Measurements from ENCODE around the gene ATP6V0C. TPM values are rescaled to one million over a fixed set of nuclear protein-coding genes. Genes with fewer than 3 reads are reported as not detected.

ATP6V0C gene
- total RNA-seq, 2 donors from 2014 or later: 103 to 146 TPM

- no peaks in the 10 kb centered on the region for H3K36me3 Mint-ChIP-seq
- peaks cover 13 to 17% of the 10 kb centered on the region in 2 donors for H3K4me1 Mint-ChIP-seq (ENCODE audit: low read depth in 2 of 2)
- ATAC-seq (no peak), DNase-seq (ENCODE audit: low spot score) (no peak)
- H3K9me3 Mint-ChIP-seq: no peaks in the 10 kb centered on the region
- H3K4me3 Mint-ChIP-seq: no peak overlapping the region
- H3K27me3 Mint-ChIP-seq: no peaks in the 10 kb centered on the region
- H3K27ac Mint-ChIP-seq: no peak overlapping the region
These were observed 23.3 kb upstream of the ATP6V0C start for GRCh38 chr16:2490190-2491105.

GRCh38 chr16:2492292-2492691 lies 21.5 kb upstream of the ATP6V0C start:
- Mint-ChIP-seq H3K9me3 (no peaks in the 10 kb centered on the region), H3K27ac (no peak overlapping the region), H3K4me3 (no peak overlapping the region), H3K4me1 (ENCODE audit: low read depth in 2 of 2) (peaks cover 5 to 9% of the 10 kb centered on the region in 2 donors), H3K27me3 (no peaks in the 10 kb centered on the region), H3K36me3 (no peaks in the 10 kb centered on the region)
- DNase-seq (ENCODE audit: low spot score): no peak
- ATAC-seq: no peak

GRCh38 chr16:2493605-2494004 lies 20.1 kb upstream of the ATP6V0C start:
- Mint-ChIP-seq H3K36me3 (no peaks in the 10 kb centered on the region), H3K4me1 (ENCODE audit: low read depth in 2 of 2) (peaks cover 0 to 2% of the 10 kb centered on the region in 2 donors), H3K9me3 (no peaks in the 10 kb centered on the region), H3K4me3 (no peak overlapping the region), H3K27ac (no peak overlapping the region), H3K27me3 (no peaks in the 10 kb centered on the region)
- no peak for ATAC-seq
- no peak for DNase-seq (ENCODE audit: low spot score)

GRCh38 chr16:2494616-2495015 lies 19.1 kb upstream of the ATP6V0C start:
- no peaks in the 10 kb centered on the region for H3K27me3 Mint-ChIP-seq
- ATAC-seq (no peak), DNase-seq (ENCODE audit: low spot score) (no peak)
- no peaks in the 10 kb centered on the region for H3K9me3 Mint-ChIP-seq
- H3K4me3 Mint-ChIP-seq: no peak overlapping the region
- no peak overlapping the region for H3K27ac Mint-ChIP-seq
- no peaks in the 10 kb centered on the region for H3K4me1 Mint-ChIP-seq (ENCODE audit: low read depth in 2 of 2)
- H3K36me3 Mint-ChIP-seq: no peaks in the 10 kb centered on the region

- DNase-seq (ENCODE audit: low spot score) (no peak), ATAC-seq (no peak)
- H3K36me3 Mint-ChIP-seq: no peaks in the 10 kb centered on the region
- H3K27me3 Mint-ChIP-seq: no peaks in the 10 kb centered on the region
- H3K9me3 Mint-ChIP-seq: no peaks in the 10 kb centered on the region
- H3K4me3 Mint-ChIP-seq: no peak overlapping the region
- H3K27ac Mint-ChIP-seq: no peak overlapping the region
- no peaks in the 10 kb centered on the region for H3K4me1 Mint-ChIP-seq (ENCODE audit: low read depth in 2 of 2)
These were observed 18.7 kb upstream of the ATP6V0C start for GRCh38 chr16:2495041-2495440.

GRCh38 chr16:2496223-2497115 lies 17.3 kb upstream of the ATP6V0C start:
- H3K4me3 Mint-ChIP-seq: no peak overlapping the region
- H3K36me3 Mint-ChIP-seq: no peaks in the 10 kb centered on the region
- no peaks in the 10 kb centered on the region for H3K9me3 Mint-ChIP-seq
- H3K4me1 Mint-ChIP-seq (ENCODE audit: low read depth in 2 of 2): no peaks in the 10 kb centered on the region
- H3K27me3 Mint-ChIP-seq: no peaks in the 10 kb centered on the region
- ATAC-seq: no peak
- DNase-seq (ENCODE audit: low spot score): no peak
- H3K27ac Mint-ChIP-seq: no peak overlapping the region

- no peak overlapping the region for H3K27ac Mint-ChIP-seq
- no peaks in the 10 kb centered on the region for H3K27me3 Mint-ChIP-seq
- H3K9me3 Mint-ChIP-seq: no peaks in the 10 kb centered on the region
- H3K4me3 Mint-ChIP-seq: no peak overlapping the region
- ATAC-seq (no peak), DNase-seq (ENCODE audit: low spot score) (no peak)
- no peaks in the 10 kb centered on the region for H3K4me1 Mint-ChIP-seq (ENCODE audit: low read depth in 2 of 2)
- H3K36me3 Mint-ChIP-seq: no peaks in the 10 kb centered on the region
These were observed 16.6 kb upstream of the ATP6V0C start for GRCh38 chr16:2497116-2497630.

- H3K9me3 Mint-ChIP-seq: no peaks in the 10 kb centered on the region
- ATAC-seq (no peak), DNase-seq (ENCODE audit: low spot score) (no peak)
- no peak overlapping the region for H3K4me3 Mint-ChIP-seq
- H3K36me3 Mint-ChIP-seq: no peaks in the 10 kb centered on the region
- no peaks in the 10 kb centered on the region for H3K4me1 Mint-ChIP-seq (ENCODE audit: low read depth in 2 of 2)
- no peaks in the 10 kb centered on the region for H3K27me3 Mint-ChIP-seq
- no peak overlapping the region for H3K27ac Mint-ChIP-seq
These were observed 15.9 kb upstream of the ATP6V0C start for GRCh38 chr16:2497695-2498484.

GRCh38 chr16:2498531-2499253 lies 15.1 kb upstream of the ATP6V0C start:
- Mint-ChIP-seq H3K9me3 (no peaks in the 10 kb centered on the region), H3K27me3 (no peaks in the 10 kb centered on the region), H3K4me1 (ENCODE audit: low read depth in 2 of 2) (no peaks in the 10 kb centered on the region), H3K4me3 (no peak overlapping the region), H3K27ac (no peak overlapping the region), H3K36me3 (no peaks in the 10 kb centered on the region)
- peak in 1 of 2 donors; percentile 20 for ATAC-seq
- DNase-seq (ENCODE audit: low spot score): no peak

- no peaks in the 10 kb centered on the region for H3K27me3 Mint-ChIP-seq
- no peaks in the 10 kb centered on the region for H3K36me3 Mint-ChIP-seq
- H3K9me3 Mint-ChIP-seq: no peaks in the 10 kb centered on the region
- no peak overlapping the region for H3K27ac Mint-ChIP-seq
- no peak for ATAC-seq
- no peak for DNase-seq (ENCODE audit: low spot score)
- H3K4me3 Mint-ChIP-seq: no peak overlapping the region
- no peaks in the 10 kb centered on the region for H3K4me1 Mint-ChIP-seq (ENCODE audit: low read depth in 2 of 2)
These were observed 14.3 kb upstream of the ATP6V0C start for GRCh38 chr16:2499454-2499853.

GRCh38 chr16:2499890-2500429 lies 13.8 kb upstream of the ATP6V0C start:
- DNase-seq (ENCODE audit: low spot score): no peak
- H3K4me3 Mint-ChIP-seq: no peak overlapping the region
- H3K36me3 Mint-ChIP-seq: no peaks in the 10 kb centered on the region
- no peak overlapping the region for H3K27ac Mint-ChIP-seq
- H3K27me3 Mint-ChIP-seq: no peaks in the 10 kb centered on the region
- no peaks in the 10 kb centered on the region for H3K4me1 Mint-ChIP-seq (ENCODE audit: low read depth in 2 of 2)
- no peak for ATAC-seq
- no peaks in the 10 kb centered on the region for H3K9me3 Mint-ChIP-seq

- H3K4me3 Mint-ChIP-seq: no peak overlapping the region
- DNase-seq (ENCODE audit: low spot score) (no peak), ATAC-seq (no peak)
- no peaks in the 10 kb centered on the region for H3K9me3 Mint-ChIP-seq
- H3K27me3 Mint-ChIP-seq: no peaks in the 10 kb centered on the region
- no peak overlapping the region for H3K27ac Mint-ChIP-seq
- no peaks in the 10 kb centered on the region for H3K36me3 Mint-ChIP-seq
- H3K4me1 Mint-ChIP-seq (ENCODE audit: low read depth in 2 of 2): no peaks in the 10 kb centered on the region
These were observed 13.3 kb upstream of the ATP6V0C start for GRCh38 chr16:2500430-2500917.
